HG02571 (cell line): ENCODE data around the gene FAM124B.
"Not testable (repeated sequence)": the region's sequence is repeated elsewhere in the genome, so short reads cannot be mapped to it uniquely, and the experiment has no call there.

Experiments
- ATAC-seq: cut with Tn5 transposase; IDR thresholded peaks from one replicate; pipeline ENCODE4 v1.9.1; 2021; ENCODE audit warnings: mild to moderate bottlenecking, moderate library complexity; ENCODE audit not compliant: unreplicated experiment

Gene FAM124B

DNA sequence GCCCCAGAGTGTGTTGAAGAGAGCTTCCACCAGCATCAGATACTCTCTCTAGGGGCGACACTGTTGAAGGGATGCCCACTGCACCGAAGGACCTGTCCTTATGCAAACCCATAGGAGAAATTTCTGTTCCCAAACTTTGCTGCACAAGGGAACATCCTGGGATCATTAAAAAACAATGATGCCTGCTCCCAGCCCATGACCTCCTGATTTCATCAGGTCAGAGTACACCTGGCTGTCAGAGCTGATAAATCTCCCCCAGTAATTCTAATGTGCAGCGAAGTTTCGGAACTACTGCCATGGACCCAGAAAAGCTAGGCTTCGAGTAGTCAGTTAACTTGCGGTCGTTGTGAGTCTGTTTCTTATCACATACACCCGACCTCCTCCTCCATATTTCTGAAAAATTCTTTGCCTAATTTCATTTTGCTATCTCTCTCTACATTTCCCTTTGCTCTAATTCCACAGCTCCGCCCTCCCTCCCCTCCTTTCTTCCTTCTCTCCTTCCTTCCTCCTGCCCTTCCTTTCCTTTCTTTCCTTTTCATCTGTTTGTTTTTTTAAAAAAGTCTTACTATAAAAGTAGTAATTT is 18.8 kb downstream of the FAM124B start:
- ATAC-seq: no peak

DNA sequence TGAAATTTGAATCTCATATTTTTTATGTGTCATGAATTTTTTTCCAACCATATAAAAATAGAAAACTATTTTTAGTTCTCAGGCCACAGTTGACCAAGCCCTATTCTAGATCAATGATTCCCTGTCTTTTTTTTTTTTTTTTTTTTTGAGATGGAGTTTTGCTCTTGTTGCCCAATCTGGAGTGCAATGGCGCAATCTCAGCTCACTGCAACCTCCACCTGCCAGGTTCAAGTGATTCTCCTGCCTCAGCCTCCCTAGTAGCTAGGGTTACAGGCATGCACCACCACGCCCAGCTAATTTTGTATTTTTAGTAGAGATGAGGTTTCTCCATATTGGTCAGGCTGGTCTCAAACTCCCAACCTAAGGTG is 19.6 kb downstream of the FAM124B start:
- not testable (repeated sequence) for ATAC-seq

DNA sequence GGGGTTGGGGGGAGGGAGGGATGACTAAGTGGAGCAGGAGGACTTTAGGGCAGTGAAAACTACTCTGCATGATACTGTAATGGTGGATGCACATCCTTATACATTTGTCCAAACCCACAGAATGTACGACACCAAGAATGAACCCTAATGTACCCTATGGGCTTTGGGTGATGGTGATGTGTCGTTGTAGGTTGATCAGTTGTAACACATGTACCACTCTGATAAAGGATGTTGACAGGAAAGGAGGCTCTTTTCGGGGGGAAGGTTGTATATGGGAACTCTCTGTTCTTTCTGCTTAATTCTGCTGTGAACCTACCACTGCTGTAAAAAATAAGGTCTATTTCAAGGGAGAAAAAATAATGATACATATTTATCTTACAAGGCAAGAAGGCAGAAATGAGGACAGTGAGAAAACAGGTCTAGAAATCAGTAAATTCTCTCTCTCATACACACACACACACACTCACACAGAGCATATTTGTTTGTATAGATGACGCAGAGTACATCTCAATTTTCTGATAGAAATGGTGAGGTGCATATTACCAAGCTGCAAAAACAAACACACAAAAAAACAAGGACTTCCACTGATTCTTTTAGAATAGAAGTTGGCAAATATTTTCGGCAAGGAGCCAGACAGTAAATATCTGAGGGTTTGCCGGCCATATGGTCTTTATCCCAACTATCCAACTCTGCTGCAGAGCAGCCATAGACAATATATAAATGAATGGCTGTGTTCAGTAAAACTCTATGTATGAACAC is 20.2 kb downstream of the FAM124B start:
- no peak for ATAC-seq

DNA sequence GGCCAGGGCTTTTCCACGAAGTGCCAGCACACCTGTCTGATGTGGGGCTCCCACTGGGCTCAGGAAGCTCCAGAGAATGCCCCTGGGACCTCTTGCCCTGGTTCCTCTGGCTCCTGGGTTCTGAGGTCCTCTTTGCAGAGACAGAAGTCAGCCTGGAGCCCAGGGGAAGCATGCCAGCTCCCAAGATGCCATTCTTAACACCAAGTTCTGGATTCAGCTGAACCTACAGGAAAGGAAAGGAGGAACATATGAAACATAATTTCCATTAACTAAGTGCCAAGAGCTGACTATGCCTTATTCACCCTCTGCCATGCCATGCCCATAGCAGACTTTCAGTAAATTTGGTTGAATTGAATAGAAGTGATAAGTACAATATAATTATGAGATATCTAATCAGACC is 21.9 kb downstream of the FAM124B start:
- ATAC-seq: no peak

DNA sequence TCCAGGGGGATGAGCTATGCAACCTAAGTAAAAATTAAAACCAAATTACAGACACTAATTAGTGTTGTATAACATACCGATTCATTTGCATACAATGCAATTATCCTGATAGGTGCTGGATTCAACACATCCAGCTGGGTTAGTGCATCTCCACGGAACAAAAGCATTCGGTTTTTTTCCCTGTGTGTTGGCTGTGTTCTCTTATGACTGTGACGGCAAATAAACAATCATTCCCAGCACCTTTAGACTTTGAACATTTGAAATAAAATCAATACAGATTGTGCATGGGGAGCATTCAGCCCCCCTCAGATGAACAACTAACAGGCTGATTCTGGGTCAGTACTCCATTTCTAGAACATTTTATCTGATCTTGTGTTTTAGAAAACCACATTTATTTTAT is 22.7 kb downstream of the FAM124B start:
- no peak for ATAC-seq

DNA sequence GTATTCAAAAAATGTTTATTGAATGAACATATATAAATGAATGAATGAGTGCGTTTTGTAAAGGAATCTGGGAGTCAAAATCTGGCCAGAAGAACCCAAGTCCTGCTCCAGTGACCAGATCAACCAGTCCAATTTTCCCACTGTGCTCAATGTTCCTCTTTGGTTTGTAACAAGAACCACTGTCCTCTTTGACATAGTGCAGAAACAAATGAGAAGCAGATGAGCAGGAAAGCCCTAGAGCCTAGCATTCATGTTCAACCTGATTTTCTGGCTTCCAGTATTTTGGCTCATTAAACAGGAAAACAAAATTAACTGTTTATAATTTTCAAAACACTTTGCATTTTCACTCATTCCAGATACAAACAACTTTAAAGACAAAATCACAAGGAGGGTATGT is 23.2 kb downstream of the FAM124B start:
- no peak for ATAC-seq

DNA sequence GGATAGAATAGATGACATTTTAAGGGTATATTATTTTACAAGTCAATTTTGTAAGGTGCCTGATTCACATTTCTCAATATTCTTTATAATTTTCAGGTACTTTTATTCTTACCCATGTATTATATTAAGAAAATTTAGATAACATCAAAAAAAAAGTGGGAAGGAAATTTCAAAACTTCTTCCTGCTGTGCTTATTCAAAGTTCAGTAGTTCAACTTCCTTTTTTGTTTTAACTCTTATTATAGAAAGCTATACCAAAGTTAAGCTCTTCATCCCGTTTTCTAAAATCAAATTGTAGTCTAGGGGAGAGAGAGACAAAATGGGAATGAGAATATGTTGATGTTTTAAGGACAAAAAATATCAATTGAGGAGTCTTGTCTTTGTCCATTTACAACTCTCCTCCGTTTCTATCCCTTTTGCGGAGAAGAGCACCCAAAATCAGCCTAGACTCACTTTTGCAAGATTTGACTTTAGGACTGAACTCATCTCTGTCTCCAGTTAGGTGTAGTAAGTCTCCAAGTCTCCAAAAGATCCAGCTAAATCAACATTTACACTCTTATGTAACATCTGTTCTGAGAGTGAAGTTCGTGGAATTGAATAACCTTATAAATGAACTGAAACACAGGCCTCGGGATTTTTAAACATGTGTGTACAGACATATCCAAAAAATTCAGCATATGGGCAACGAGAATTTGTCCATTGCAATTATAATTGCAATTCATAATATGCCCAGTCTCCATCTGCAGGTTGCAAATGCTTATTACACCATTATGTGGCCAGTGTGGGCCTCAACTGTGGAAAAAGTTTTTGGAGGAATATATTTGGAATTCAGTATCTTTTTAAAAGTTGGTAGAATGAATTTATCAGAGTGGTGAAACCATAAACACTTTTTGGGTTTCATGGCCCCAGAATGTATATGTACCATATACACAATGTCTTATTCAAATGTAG is 23.9 kb downstream of the FAM124B start:
- ATAC-seq: no peak

DNA sequence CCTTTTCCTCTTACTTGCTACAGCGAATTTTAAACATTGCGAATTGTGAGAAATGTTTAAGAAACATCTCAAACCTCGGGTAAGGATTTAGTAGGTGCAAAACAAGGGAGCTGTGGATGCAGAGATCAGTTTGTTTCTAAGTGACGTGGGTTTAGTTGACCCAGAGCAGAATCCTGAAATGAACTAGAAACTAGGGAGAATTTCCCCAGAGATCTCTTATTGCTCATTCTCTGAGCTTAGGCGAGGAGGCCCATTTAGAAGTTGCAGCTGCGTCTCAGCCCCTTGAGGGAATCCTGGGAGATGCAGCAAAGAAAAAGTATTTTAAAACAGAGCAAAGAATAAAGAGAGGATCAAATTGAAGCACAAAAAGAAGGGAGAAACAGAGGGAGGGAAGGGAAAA is 29.3 kb downstream of the FAM124B start:
- no peak for ATAC-seq

DNA sequence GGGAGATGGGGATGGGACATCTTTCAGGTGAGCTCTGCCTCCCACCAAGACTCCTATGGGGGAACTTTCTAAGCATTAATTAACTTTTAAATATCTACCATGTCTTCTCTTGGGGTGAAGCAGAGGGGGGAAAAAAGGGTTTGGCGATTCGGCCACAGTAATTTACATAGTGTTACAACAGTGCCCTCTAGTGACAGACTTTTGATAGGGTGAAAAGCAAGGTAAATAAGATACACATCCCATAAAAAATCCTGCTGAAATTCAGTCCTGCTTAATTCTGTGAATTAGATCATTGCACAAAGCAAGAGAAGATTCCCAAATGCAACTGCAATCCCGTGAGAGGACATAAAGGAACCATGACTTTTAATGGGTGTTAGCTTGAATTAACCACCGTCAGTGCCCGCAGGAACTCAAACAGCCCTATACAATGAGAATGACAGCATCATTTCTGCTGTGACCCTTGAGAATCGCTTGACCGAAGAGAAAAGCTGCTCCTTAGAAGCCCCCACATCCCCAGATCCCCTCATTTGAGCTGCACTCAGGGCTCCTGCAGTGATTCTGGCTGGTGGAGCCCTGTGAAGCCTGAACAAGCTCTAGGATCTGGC is 32.8 kb downstream of the FAM124B start:
- no peak for ATAC-seq

DNA sequence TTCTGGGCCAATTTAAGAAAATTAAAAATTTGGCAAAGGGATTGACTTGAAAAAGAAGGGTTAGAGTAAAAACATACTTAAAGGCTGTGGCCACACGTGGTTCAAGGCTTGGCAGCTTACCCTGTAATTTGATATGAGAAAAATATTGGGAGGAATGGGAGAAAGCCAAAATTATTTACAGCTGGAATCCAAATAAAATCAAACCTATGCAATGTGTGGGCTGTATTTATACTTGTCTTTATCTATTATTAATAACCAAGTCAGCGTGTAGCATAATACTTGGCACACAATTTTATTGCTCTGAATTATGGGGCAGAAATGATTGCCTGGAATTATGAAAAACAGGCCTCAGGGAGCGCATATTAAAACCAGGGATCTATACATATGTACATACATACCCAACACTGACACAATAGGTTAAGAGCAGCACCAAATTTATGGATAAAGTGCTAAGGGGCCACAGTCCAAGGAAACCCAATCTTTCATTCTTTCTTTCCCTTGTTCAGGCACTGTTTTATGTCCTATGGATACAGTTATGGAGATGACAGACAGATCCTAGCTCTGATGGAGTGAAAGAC is 35.6 kb downstream of the FAM124B start:
- ATAC-seq: no peak

DNA sequence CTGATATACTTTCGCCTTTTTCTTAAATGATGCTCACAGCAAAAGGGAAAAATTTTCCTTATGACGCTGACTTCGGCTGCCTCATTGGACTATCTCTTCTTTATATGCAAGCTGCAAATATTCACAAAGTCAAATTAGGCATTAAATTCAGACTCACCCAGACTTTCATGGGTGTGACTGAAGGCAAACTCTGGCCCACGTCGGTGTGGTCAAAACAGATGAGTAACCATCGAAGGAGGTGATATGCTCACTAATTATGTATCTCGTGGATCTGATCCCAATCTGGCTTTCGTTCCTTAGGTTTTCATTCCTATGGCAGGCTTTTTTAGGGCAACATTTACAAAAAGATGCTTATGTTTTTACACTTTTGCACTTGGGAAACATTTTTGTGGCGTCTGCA is 36.6 kb downstream of the FAM124B start:
- ATAC-seq: no peak

DNA sequence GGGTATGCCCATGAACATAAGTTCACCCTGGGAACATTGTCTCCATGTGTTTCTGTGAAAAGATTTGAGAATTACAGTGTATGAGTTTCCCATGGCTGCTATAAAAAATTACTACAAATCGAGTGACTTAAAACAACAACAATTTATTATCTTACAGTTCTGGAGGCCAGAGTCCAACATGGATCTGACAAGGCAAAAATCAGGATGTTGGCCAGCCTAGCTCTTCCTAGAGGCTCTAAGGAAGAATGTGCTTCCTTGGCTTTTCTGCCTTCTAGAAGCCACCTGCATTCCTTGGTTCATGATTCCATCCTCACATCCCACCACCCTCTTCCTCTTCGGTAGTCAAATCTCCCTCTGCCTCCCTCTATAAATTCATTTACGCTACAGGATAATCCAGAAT is 38.6 kb downstream of the FAM124B start:
- ATAC-seq: no peak

DNA sequence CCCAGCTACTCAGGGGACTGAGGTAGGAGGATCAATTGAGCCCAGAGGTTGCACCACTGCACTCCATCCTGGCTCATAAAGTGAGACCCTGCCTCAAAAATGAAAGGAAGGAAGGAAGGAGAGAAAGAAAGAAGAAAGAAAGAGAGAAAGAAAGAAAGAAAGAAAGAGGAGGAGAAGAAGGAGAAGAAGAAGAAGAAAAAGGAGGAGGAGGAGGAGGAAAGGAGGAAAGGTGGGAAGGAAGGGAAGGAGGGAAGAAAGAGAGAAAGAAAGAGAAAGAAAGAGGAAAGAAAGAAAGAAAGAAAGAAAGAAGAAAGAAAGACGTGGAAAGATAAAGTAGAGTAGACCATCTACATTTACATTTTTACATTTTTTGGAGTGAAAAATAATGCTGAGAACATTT is 39.8 kb downstream of the FAM124B start:
- no peak for ATAC-seq

DNA sequence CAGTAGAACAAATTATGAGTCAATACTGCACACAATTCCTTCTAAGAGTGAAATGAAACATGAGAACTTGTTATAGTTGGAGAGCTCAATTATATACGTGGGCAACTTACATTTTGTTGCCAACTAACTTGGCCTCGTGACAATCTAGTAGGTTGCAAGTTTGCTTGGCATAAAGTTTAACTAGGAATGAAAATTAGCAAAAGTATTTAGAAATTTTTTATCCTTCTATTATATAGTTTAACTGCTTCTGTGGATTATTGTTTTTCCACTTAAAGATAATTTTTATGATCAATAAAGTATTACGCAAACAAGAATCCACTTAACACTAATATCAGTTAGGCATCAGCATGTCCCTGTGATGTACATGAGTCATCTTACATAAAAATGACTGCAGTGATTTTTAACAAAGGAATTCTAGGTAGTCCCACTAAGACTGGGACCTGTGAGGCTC is 41.1 kb downstream of the FAM124B start:
- no peak for ATAC-seq

DNA sequence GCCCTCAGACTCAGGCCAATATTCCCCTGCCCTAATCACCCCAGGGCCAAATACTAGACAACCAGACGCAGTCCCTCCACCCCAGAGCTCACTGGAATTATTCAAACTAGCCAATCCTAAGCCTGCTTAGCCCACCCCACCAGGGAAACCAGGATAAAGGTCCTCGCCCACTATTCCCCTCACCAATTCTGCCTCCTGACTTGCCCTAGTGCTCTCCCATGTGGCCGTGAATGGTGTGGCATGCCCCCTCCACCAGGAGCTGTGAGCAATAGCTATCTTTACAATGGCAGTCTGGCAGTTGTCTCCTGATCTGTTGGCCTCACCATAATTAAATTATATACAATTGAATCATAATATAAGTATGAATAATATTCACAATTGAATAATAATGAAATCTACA is 42.3 kb downstream of the FAM124B start:
- ATAC-seq: no peak

DNA sequence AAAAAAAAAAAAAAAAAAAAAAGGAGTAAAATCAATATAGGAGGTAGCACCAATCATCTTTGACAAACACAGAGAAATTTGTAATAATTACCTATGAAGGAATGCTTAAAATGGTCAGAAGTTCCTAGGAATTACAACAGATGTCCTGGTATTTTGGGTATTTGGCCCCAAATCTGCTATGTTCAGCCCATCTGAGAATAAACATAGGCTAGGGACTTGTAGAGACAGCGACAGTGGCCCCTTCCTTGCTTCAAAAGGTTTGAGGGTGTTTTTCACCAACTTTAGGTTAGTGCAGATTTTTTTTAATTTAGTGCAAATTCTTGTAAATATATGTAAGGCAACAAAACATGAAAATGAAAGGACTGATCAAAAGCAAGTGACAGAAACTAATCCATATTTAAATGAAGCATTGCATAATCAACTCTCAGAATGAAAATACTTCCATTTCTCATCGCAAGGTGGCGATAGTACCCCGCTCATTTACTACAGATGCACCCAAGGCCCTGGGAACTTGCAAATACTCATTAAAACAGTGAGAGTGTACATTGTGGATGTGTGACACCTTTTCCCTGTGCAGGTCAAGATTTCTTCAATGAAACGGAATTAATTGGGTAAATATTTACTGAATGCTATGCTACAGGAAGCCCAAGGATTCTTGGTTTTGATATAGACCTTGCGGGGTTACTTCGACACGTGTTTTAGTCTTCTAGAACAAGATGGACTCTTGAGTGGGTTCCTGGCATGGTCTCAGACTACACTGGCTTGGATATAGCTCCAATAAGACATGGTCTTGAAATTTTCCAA is 44.6 kb downstream of the FAM124B start:
- no peak for ATAC-seq

DNA sequence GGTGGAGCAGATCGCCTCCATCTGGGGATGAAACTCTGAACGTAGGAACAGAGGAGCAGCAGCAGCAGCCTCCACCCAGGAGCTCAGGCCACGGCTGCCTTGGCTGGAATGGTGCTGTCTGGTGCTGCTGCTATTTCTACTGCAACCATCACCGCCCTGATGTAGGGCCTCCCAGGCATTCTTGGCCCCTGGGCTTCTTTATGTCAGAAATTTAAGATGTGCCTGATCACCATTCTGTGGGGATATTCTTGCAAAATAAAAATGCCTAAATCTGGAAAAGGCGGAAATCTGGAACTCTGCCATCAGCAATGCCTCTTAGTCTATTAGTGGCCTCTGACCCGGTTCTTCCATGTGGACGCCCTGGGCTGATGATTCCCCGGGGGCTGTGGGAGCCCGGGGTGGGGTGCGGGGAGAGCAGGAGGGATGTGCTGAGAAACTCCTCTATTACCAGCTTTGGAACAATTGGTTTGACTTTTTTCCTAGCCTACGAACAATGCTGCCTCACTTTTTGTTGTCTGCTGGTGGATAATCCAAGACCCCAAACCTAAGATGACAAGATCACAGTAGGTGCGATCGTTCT is 47.2 kb downstream of the FAM124B start:
- ATAC-seq: no peak

DNA sequence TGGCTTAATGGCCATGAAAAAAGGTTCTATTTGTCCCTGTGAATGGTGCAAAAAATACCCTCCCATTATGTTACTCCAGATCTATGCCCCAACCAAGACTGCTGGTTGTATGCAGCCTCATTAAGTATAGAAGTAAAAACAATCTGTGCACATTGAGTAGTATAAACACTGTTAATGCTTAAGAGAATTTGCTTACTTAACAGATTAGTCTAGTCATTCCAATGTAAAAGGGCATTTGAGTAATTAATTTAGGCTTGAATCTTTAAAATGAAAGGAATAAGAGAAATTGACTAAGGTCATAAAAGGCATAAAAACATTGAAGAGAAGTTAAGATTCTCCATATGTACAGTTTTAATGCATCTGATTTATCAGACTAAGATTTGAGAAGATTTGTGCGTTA is 51.2 kb downstream of the FAM124B start:
- ATAC-seq: no peak

DNA sequence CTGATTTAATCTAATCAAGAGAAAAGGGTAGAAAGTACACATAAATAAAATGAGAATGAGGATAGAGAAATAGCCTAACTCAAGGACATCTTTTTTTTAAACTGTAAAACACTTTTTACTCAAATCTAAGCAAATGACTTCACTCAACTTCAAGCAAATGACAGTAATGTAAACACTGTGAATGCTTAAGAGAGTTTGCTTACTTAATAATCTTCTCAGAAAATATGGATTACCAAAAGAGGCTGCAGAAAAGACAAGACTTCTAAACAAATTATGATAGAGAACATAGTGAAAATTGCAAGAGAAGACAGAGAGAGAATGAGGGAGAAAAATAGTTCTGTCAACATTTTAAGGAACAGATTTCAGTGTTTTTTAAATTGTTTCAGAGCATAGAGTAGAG is 52.5 kb downstream of the FAM124B start:
- ATAC-seq: no peak
